K562 (cell line): ENCODE results near the gene CCL11. TPM values are rescaled to one million over a fixed set of nuclear protein-coding genes. Genes with fewer than 3 reads are reported as not detected.

Experiments used
- CBX2 ChIP-seq: fragments of 200-600 bp; sonication (generic); IDR thresholded peaks from one replicate; pipeline ENCODE4 v1.6.1; 2012; ENCODE audit warnings: mild to moderate bottlenecking, low read length, inconsistent platforms; ENCODE audit not compliant: insufficient read depth, poor library complexity, severe bottlenecking
- E2F6 ChIP-seq, 2 experiments: IDR thresholded peaks; 2 replicates each; pipeline ENCODE4 v1.6.1; 2011; ENCODE audit warnings: borderline replicate concordance in 1 of 2, control low read depth in 1 of 2, low read depth in 1 of 2, low read length in 1 of 2, mild to moderate bottlenecking in 1 of 2, mixed read lengths in 1 of 2, moderate library complexity in 1 of 2; ENCODE audit not compliant: insufficient read depth in 1 of 2, insufficient read length in 1 of 2, poor library complexity in 1 of 2, severe bottlenecking in 1 of 2; ENCODE audit errors: extremely low read depth in 1 of 2
- FOXJ3 ChIP-seq: sonication (generic); formaldehyde crosslinking; IDR thresholded peaks from 2 replicates; pipeline ENCODE4 v1.4.0; 2020; ENCODE audit warnings: mild to moderate bottlenecking, missing genetic modification reagents
- GTF2A2 ChIP-seq: IDR thresholded peaks from 2 replicates; pipeline ENCODE4 v1.6.1; 2016; ENCODE audit warnings: mild to moderate bottlenecking, missing genetic modification characterization, missing compliant biosample characterization
- HNRNPLL ChIP-seq: fragments of 200-400 bp; formaldehyde crosslinking; IDR thresholded peaks from 2 replicates; pipeline ENCODE4 v1.6.1; 2017; ENCODE audit warnings: low read length, low read depth, mild to moderate bottlenecking; ENCODE audit not compliant: poor library complexity, severe bottlenecking
- KLF16 ChIP-seq: IDR thresholded peaks from 2 replicates; pipeline ENCODE4 v1.6.1; 2016; ENCODE audit warnings: antibody characterized with exemption
- L3MBTL2 ChIP-seq: fragments of 450-650 bp; IDR thresholded peaks from 2 replicates; pipeline ENCODE4 v1.6.1; 2016; ENCODE audit warnings: mild to moderate bottlenecking, moderate library complexity
- NUFIP1 ChIP-seq: fragments of 450-650 bp; IDR thresholded peaks from 2 replicates; pipeline ENCODE4 v1.6.1; 2018; ENCODE audit not compliant: partially characterized antibody
- PHF8 ChIP-seq: fragments of 200-600 bp; sonication (generic); IDR thresholded peaks from 2 replicates; pipeline ENCODE4 v1.6.1; 2012; ENCODE audit warnings: mixed run types, mild to moderate bottlenecking, inconsistent platforms, low read length, moderate library complexity, borderline replicate concordance
- RNF2 ChIP-seq: sonication (generic); IDR thresholded peaks from 2 replicates; pipeline ENCODE4 v1.6.1; 2016
- ZFP36 ChIP-seq: fragments of 150-350 bp; IDR thresholded peaks from 2 replicates; pipeline ENCODE4 v1.6.1; 2018; ENCODE audit warnings: low read length, low read depth; ENCODE audit not compliant: partially characterized antibody
- ZNF561 ChIP-seq: fragments of 450-650 bp; formaldehyde crosslinking; conservative IDR thresholded peaks from 2 replicates; pipeline ENCODE4 v1.4.0; 2020; ENCODE audit warnings: mild to moderate bottlenecking, moderate library complexity
- ZNF609 ChIP-seq: sonication (generic); formaldehyde crosslinking; IDR thresholded peaks from 2 replicates; pipeline ENCODE4 v1.8.1; 2023; ENCODE audit warnings: missing genetic modification reagents, mild to moderate bottlenecking, borderline replicate concordance
- ZNF696 ChIP-seq: fragments of 250-450 bp; sonication (Bioruptor Pico); conservative IDR thresholded peaks from 2 replicates; pipeline ENCODE4 v1.4.0; 2020; ENCODE audit warnings: mild to moderate bottlenecking, moderate library complexity
- polyA plus RNA-seq, 8 experiments: library from polyadenylated mRNA; depleted of rRNA in 4 of 8; stranded (reverse) in 5 of 8; unstranded in 3 of 8; fragments of >200 nt; fragmentation: Nextera tagmentation in 2 of 8; fragmentation: Illumina TruSeq in 1 of 8; extraction: Ambion mirVana in 2 of 8; extraction: Trizol in 1 of 8; gene quantifications; 2 replicates each; pipeline versions ENCODE4 v1.2.1 to v1.2.3, GENCODE V29; 2011 to 2014; ENCODE audit warnings: inconsistent platforms in 1 of 8, missing spikeins in 1 of 8
- total RNA-seq, 7 experiments: library from RNA; depleted of rRNA in 6 of 7; stranded (reverse); fragments of >200 nt in 6 of 7; fragmentation: Illumina TruSeq in 2 of 7; extraction: Trizol in 2 of 7; gene quantifications; 2 replicates each; pipeline versions ENCODE4 v1.2.1 to v1.2.3, GENCODE V29; 2011 to 2021; ENCODE audit warnings: low replicate concordance in 1 of 7
- TF ChIP-seq, protein P1 (sequence below): sonication (generic); formaldehyde crosslinking; IDR thresholded peaks from 2 replicates; pipeline ENCODE4 v1.8.0; 2022; ENCODE audit warnings: missing genetic modification reagents, mild to moderate bottlenecking, borderline replicate concordance
- TF ChIP-seq, protein P2 (sequence below): sonication (generic); formaldehyde crosslinking; IDR thresholded peaks from 2 replicates; pipeline ENCODE4 v1.9.0; 2022; ENCODE audit warnings: mild to moderate bottlenecking, missing genetic modification reagents

Gene CCL11
- total and polyA plus RNA-seq, 9 of the 15 experiments (the other 6 are each of a cell fraction or from before 2014, with no cell fraction given), result not detected

DNA sequence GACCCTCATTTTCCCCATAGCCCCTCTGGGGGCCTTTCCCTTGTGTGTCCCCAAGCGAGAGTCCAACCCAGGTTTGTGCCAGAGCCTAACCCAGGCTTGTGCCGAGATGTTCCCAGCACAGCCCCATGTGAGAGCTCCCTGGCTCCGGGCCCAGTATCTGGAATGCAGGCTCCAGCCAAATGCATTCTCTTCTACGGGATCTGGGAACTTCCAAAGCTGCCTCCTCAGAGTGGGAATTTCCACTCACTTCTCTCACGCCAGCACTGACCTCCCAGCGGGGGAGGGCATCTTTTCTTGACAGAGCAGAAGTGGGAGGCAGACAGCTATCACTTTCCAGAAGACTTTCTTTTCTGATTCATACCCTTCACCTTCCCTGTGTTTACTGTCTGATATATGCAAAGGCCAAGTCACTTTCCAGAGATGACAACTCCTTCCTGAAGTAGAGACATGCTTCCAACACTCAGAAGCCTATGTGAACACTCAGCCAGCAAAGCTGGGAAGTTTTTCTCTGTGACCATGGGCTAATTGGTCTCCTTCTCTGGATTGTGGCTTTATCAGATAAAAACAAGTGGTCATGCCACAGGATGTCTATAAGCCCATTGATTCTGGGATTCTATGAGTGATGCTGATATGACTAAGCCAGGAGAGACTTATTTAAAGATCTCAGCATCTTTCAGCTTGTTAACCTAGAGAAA is 33.0 kb upstream of the CCL11 start (continued):
- TF ChIP-seq E2F6 (IDR thresholded peaks at IDR 0.05; ENCODE audit: borderline replicate concordance in 1 of 2, extremely low read depth in 1 of 2, insufficient read depth in 1 of 2, insufficient read length in 1 of 2, low read depth in 1 of 2, low read length in 1 of 2, poor library complexity in 1 of 2, severe bottlenecking in 1 of 2), result no peak
- TF ChIP-seq NUFIP1, result no peak
- no peak for TF ChIP-seq CBX2
- no peak for TF ChIP-seq ZNF561 (CRISPR knock-in tag)
- TF ChIP-seq ZFP36, result no peak
- no peak for TF ChIP-seq ZNF609 (CRISPR knock-in tag)
- TF ChIP-seq KLF16, result 0 out of 2 replicates have a peak, but pooled peaks have one; percentile 3
- no peak for TF ChIP-seq L3MBTL2
- TF ChIP-seq, protein P1, sequence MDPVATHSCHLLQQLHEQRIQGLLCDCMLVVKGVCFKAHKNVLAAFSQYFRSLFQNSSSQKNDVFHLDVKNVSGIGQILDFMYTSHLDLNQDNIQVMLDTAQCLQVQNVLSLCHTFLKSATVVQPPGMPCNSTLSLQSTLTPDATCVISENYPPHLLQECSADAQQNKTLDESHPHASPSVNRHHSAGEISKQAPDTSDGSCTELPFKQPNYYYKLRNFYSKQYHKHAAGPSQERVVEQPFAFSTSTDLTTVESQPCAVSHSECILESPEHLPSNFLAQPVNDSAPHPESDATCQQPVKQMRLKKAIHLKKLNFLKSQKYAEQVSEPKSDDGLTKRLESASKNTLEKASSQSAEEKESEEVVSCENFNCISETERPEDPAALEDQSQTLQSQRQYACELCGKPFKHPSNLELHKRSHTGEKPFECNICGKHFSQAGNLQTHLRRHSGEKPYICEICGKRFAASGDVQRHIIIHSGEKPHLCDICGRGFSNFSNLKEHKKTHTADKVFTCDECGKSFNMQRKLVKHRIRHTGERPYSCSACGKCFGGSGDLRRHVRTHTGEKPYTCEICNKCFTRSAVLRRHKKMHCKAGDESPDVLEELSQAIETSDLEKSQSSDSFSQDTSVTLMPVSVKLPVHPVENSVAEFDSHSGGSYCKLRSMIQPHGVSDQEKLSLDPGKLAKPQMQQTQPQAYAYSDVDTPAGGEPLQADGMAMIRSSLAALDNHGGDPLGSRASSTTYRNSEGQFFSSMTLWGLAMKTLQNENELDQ, result no peak
- no peak for TF ChIP-seq RNF2
- TF ChIP-seq HNRNPLL, result no peak
- TF ChIP-seq ZNF696 (CRISPR knock-in tag), result no peak
- no peak for TF ChIP-seq PHF8
- TF ChIP-seq, protein P2, sequence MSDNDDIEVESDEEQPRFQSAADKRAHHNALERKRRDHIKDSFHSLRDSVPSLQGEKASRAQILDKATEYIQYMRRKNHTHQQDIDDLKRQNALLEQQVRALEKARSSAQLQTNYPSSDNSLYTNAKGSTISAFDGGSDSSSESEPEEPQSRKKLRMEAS (CRISPR knock-in tag), result no peak
- no peak for TF ChIP-seq GTF2A2
- no peak for TF ChIP-seq FOXJ3 (CRISPR knock-in tag)
- TF ChIP-seq, all 486 proteins: peak for 4
